ENCODE results near the gene COL4A1. TPM values are rescaled to one million over a fixed set of nuclear protein-coding genes. Genes with fewer than 3 reads are reported as not detected.

The COL4A1 gene
- polyA plus RNA-seq, 1 of the 3 experiments (the other 2 are of a cell fraction): 30.3 TPM

GRCh38 chr13:110173247-110173818 lies 133.6 kb downstream of the COL4A1 start:
- Histone ChIP-seq H3K36me3 (replicated peaks in 1 of 2; ENCODE audit: control insufficient read depth in 1 of 2, insufficient read depth in 2 of 2, low read length in 1 of 2) (peaks cover 47 to 64% of the 10 kb centered on the region in 2 experiments), H3K27ac (ENCODE audit: low read depth in 2 of 2, low read length in 1 of 2) (no peak overlapping the region), H3K9me3 (no peaks in the 10 kb centered on the region), H2AFZ (ENCODE audit: low read depth) (no peak overlapping the region), H3K9me2 (no peaks in the 10 kb centered on the region), H4K20me1 (ENCODE audit: insufficient read depth) (no peaks in the 10 kb centered on the region), H3F3A (replicated peaks; ENCODE audit: insufficient read depth) (no peaks in the 10 kb centered on the region), H3K27me3 (ENCODE audit: insufficient read depth) (no peaks in the 10 kb centered on the region), H3K9ac (no peak overlapping the region), H3K79me2 (ENCODE audit: insufficient read depth) (no peaks in the 10 kb centered on the region), H3K4me3 (ENCODE audit: low read depth in 2 of 2, low read length in 1 of 2) (no peak overlapping the region; a peak in 1 of 4 replicates), H3K4me1 (ENCODE audit: control insufficient read depth in 1 of 2, insufficient read depth in 2 of 2, low read depth in 1 of 2, low read length in 1 of 2) (no peaks in the 10 kb centered on the region), H3K4me2 (no peak overlapping the region)
- ChIA-PET CTCF (interaction anchor here (0.9 to 1.0 kb wide), 2 partner anchors 22 to 198 kb away, joined by 3 read pairs; no protein-coding TSS in a partner anchor), POLR2A (no interaction called here)
- no peak for DNase-seq
- no peak for TF ChIP-seq ELF1 (IDR thresholded peaks at IDR 0.05)
- no peak for TF ChIP-seq FOXM1 (IDR thresholded peaks at IDR 0.05; ENCODE audit: low read depth)
- TF ChIP-seq EZH2phosphoT487 (IDR thresholded peaks at IDR 0.05; ENCODE audit: borderline replicate concordance, low read depth): no peak
- TF ChIP-seq USF1 (IDR thresholded peaks at IDR 0.05; ENCODE audit: borderline replicate concordance, low read depth): no peak
- TF ChIP-seq NFIC (IDR thresholded peaks at IDR 0.05; ENCODE audit: borderline replicate concordance): no peak
- TF ChIP-seq ZBTB33 (IDR thresholded peaks at IDR 0.05; ENCODE audit: borderline replicate concordance, low read depth): no peak
- no peak for TF ChIP-seq USF2 (IDR thresholded peaks at IDR 0.05; ENCODE audit: borderline replicate concordance, low read depth, low read length)
- TF ChIP-seq FOSL2 (IDR thresholded peaks at IDR 0.05; ENCODE audit: borderline replicate concordance, low read depth): no peak
- TF ChIP-seq SIN3A (IDR thresholded peaks at IDR 0.05; ENCODE audit: borderline replicate concordance, low read depth, low read length): no peak
- no peak for TF ChIP-seq GABPA (IDR thresholded peaks at IDR 0.05; ENCODE audit: low read depth)
- no peak for TF ChIP-seq FOXJ3 (CRISPR knock-in tag; IDR thresholded peaks at IDR 0.05)
- no peak for TF ChIP-seq YY1 (IDR thresholded peaks at IDR 0.05; ENCODE audit: low read depth)
- TF ChIP-seq RXRA (IDR thresholded peaks at IDR 0.05; ENCODE audit: borderline replicate concordance, low read depth): no peak

- Histone ChIP-seq H3K4me3 (ENCODE audit: low read depth in 2 of 2, low read length in 1 of 2) (no peak overlapping the region), H3K79me2 (ENCODE audit: insufficient read depth) (no peaks in the 10 kb centered on the region), H3K27ac (ENCODE audit: low read depth in 2 of 2, low read length in 1 of 2) (no peak overlapping the region), H3K9me2 (no peaks in the 10 kb centered on the region), H4K20me1 (ENCODE audit: insufficient read depth) (no peaks in the 10 kb centered on the region), H3K27me3 (ENCODE audit: insufficient read depth) (no peaks in the 10 kb centered on the region), H3K9me3 (no peaks in the 10 kb centered on the region), H3F3A (replicated peaks; ENCODE audit: insufficient read depth) (no peaks in the 10 kb centered on the region), H2AFZ (ENCODE audit: low read depth) (no peak overlapping the region), H3K36me3 (replicated peaks in 1 of 2; ENCODE audit: control insufficient read depth in 1 of 2, insufficient read depth in 2 of 2, low read length in 1 of 2) (peaks cover 38 to 69% of the 10 kb centered on the region in 2 experiments), H3K9ac (no peak overlapping the region), H3K4me2 (no peak overlapping the region), H3K4me1 (ENCODE audit: control insufficient read depth in 1 of 2, insufficient read depth in 2 of 2, low read depth in 1 of 2, low read length in 1 of 2) (no peaks in the 10 kb centered on the region)
- DNase-seq: no peak
- WGBS (ENCODE audit: low lambda C conversion rate): 91% methylated on average over 9 of the region's 9 CpGs
- POLR2A ChIA-PET: no interaction called here
- TF ChIP-seq EZH2phosphoT487 (IDR thresholded peaks at IDR 0.05; ENCODE audit: borderline replicate concordance, low read depth): no peak
- no peak for TF ChIP-seq USF1 (IDR thresholded peaks at IDR 0.05; ENCODE audit: borderline replicate concordance, low read depth)
- no peak for TF ChIP-seq MXI1 (IDR thresholded peaks at IDR 0.05; ENCODE audit: low read depth, low read length)
- TF ChIP-seq USF2 (IDR thresholded peaks at IDR 0.05; ENCODE audit: borderline replicate concordance, low read depth, low read length): no peak
- no peak for TF ChIP-seq ELF1 (IDR thresholded peaks at IDR 0.05)
- no peak for TF ChIP-seq MEF2A (IDR thresholded peaks at IDR 0.05; ENCODE audit: borderline replicate concordance, low read depth)
- TF ChIP-seq RCOR1 (IDR thresholded peaks at IDR 0.05; ENCODE audit: low read length): no peak
- no peak for TF ChIP-seq SIN3A (IDR thresholded peaks at IDR 0.05; ENCODE audit: borderline replicate concordance, low read depth, low read length)
- TF ChIP-seq TCF12 (IDR thresholded peaks at IDR 0.05): no peak
- CTCF ChIA-PET: interaction anchor here (0.6 kb wide), 1 partner anchor 86 kb away, joined by 3 read pairs; no protein-coding TSS in a partner anchor
Observed at GRCh38 chr13:110170882-110171281, 136.1 kb downstream of the COL4A1 start.
